GM13976 (cell line): ENCODE measurements around the gene TRPC4AP.

Experiments
- DNase-seq: peaks from one replicate; pipeline ENCODE4 v3.0.0; 2012; ENCODE audit warnings: low spot score
- in situ Hi-C: fragments of 300-500 bp; cut with MboI; formaldehyde crosslinking; loops from one replicate; pipeline ENCODE4 v1.12.0; 2022; ENCODE audit warnings: low sequenced_read_pairs, mixed read lengths, inconsistent platforms; ENCODE audit not compliant: unreplicated experiment
- TF ChIP-seq, protein P1 (sequence below): IDR thresholded peaks from 2 replicates; pipeline ENCODE4 v1.5.1; 2012; ENCODE audit warnings: borderline replicate concordance, mild to moderate bottlenecking; ENCODE audit not compliant: insufficient read depth; ENCODE audit errors: extremely low read depth, missing control alignments, control extremely low read depth

The TRPC4AP gene

DNA sequence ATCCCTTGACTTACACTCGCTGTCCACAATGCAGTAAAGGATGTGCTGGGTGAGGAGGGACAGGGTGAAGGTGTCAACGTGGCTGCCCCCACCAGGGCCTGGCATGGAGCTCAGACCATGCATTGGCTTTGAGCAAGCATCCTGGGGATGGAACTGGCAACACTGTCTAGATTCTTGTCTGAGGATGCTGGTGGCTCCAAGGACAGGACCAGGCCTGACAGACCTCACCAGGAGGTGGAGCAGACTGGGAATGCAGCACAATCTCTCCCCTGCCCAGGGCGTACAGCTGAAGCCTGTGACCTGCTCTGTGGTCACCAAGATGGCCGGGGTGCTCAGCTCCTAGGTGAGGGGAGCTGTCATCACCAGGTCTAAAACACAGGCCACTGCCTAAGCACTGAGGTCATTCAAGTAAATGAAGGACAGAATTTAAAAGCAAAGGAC lies 86.1 kb downstream of the TRPC4AP start:
- in situ Hi-C loops, result no loop called here
- no peak for DNase-seq
- TF ChIP-seq, protein P1, sequence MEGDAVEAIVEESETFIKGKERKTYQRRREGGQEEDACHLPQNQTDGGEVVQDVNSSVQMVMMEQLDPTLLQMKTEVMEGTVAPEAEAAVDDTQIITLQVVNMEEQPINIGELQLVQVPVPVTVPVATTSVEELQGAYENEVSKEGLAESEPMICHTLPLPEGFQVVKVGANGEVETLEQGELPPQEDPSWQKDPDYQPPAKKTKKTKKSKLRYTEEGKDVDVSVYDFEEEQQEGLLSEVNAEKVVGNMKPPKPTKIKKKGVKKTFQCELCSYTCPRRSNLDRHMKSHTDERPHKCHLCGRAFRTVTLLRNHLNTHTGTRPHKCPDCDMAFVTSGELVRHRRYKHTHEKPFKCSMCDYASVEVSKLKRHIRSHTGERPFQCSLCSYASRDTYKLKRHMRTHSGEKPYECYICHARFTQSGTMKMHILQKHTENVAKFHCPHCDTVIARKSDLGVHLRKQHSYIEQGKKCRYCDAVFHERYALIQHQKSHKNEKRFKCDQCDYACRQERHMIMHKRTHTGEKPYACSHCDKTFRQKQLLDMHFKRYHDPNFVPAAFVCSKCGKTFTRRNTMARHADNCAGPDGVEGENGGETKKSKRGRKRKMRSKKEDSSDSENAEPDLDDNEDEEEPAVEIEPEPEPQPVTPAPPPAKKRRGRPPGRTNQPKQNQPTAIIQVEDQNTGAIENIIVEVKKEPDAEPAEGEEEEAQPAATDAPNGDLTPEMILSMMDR, result no peak

DNA sequence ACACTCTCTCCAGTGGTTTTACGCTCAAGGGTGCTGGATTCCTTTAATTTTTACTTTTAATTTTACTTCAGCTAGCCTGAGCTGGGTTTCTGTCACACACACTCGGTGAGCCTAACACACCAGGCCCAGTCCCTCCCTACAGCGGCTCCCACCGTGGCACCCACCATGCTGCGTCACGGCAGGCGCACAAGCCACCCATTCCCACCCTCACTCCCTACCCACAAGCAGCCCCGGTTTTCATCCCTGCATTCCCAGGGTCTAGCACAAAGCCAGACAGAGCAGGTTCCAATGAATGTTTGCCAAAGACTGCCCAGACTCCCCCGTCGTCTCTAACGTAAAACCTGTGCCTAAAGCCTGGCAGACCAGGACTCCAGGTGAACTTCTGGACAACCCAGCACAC lies 86.6 kb downstream of the TRPC4AP start:
- in situ Hi-C loops, result no loop called here
- TF ChIP-seq, protein P1, result no peak
- DNase-seq, result no peak

GRCh38 chr20:35005463-35005961 lies 87.1 kb downstream of the TRPC4AP start:
- no peak for DNase-seq
- TF ChIP-seq, protein P1, result no peak
- in situ Hi-C loops, result no loop called here

DNA sequence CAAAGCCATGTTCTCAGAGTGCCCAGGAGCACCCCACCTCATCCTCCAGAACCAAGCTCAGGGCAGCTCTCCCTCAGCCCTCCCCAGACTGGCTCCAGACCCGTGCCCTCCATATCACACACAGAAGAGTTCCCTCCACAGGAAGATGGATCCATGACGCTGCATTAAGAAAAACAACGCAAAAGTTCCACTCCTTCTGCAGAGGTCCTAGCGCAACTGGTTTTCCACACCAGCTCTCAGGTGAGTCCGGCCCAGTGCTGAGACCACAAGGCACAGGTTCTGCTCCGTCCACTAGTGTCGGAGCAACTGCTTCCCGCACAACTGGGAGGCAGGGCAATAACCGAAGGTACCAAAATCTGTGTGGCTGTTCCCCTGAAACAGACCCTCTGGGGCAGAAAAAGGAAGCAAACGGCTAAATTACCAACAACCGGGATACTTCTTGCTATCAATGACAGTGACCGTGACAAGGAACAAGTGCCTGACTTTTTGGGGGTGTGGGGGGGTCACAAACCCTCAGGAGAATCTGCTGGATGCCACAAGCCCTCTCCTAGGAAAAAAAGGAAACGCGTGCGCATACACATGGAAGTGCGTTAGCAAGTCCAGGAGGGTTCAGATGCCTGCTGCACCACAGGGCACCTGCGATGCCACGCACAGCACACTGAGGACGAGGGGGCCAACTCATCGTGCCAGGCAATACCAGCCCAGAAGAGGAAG lies 87.7 kb downstream of the TRPC4AP start:
- TF ChIP-seq, protein P1, result no peak
- in situ Hi-C loops, result no loop called here
- no peak for DNase-seq

DNA sequence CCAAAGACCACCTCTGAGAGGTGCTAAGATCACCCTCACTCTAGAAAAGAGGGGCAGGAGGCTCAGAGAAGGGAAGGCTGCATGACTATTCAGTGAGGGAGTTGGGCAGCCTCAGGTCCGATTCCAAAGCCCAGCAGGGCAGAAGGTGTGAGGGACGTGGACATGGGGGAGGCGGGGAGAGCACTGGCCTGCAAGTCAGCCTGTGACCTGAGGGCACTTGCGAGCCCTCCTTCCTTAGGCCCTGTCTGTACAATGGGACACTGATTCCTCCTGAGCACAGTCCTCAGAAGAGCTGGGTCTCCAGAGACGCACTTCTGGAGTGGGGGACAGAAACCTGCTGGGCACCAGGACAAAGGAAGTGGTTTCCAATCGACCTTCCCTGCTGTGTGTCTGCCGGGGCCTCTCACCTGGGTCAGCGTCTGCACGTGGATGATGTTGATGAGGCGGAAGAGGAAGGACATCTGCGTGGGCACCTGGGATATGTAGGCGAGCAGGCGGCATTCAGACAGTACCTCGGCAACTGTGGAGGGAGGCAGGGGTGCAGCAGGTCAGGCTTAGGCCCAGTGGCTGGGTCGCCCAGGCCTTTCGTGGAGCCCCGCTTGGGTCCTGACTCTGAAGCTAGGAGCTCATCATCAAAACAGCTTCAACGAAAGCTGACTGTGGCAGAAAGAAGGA lies 88.4 kb downstream of the TRPC4AP start:
- in situ Hi-C loops, result no loop called here
- TF ChIP-seq, protein P1, result no peak
- no peak for DNase-seq

- TF ChIP-seq, protein P1, result no peak
- DNase-seq, result no peak
- in situ Hi-C loops, result no loop called here
These were observed 89.2 kb downstream of the TRPC4AP start for GRCh38 chr20:35003211-35004031.
